H9 (cell line): ENCODE results near the gene SNRNP200. TPM values are rescaled to one million over a fixed set of nuclear protein-coding genes. Genes with fewer than 3 reads are reported as not detected.

Experiments
- DNase-seq: peaks from one replicate; pipeline ENCODE4 v3.0.0-alpha.2; 2017
- H2AFZ ChIP-seq: one replicate; pipeline ENCODE4 v1.6.1; 2013; ENCODE audit warnings: mild to moderate bottlenecking, low read length, control low read depth, moderate library complexity
- H2AK5ac ChIP-seq: 2 replicates; pipeline ENCODE4 v1.6.1; 2013; ENCODE audit warnings: low read length, control low read depth, mixed read lengths; ENCODE audit not compliant: insufficient read length
- H2BK120ac ChIP-seq: one replicate; pipeline ENCODE4 v1.6.1; 2013; ENCODE audit warnings: low read depth, mild to moderate bottlenecking, low read length, control low read depth, inconsistent platforms; ENCODE audit not compliant: poor library complexity, severe bottlenecking
- H2BK12ac ChIP-seq: 2 replicates; pipeline ENCODE4 v1.6.1; 2013; ENCODE audit warnings: low read length, control low read depth, mixed read lengths, low read depth; ENCODE audit not compliant: insufficient read length
- H2BK15ac ChIP-seq: 2 replicates; pipeline ENCODE4 v1.6.1; 2013; ENCODE audit warnings: low read depth, low read length, control low read depth
- H2BK20ac ChIP-seq: one replicate; pipeline ENCODE4 v1.6.1; 2013; ENCODE audit warnings: low read depth, mild to moderate bottlenecking, low read length, control low read depth, inconsistent platforms; ENCODE audit not compliant: poor library complexity, severe bottlenecking
- H2BK5ac ChIP-seq: 2 replicates; pipeline ENCODE4 v1.6.1; 2013; ENCODE audit warnings: low read length, control low read depth, mixed read lengths; ENCODE audit not compliant: insufficient read length
- H3K14ac ChIP-seq: 2 replicates; pipeline ENCODE4 v1.6.1; 2013; ENCODE audit warnings: low read length, control low read depth; ENCODE audit not compliant: insufficient read depth
- H3K18ac ChIP-seq: 2 replicates; pipeline ENCODE4 v1.6.1; 2013; ENCODE audit warnings: low read depth, mild to moderate bottlenecking, mixed read lengths, low read length, control low read depth; ENCODE audit not compliant: insufficient read length
- H3K23ac ChIP-seq: 2 replicates; pipeline ENCODE4 v1.6.1; 2013; ENCODE audit warnings: low read length, control low read depth, mixed read lengths, low read depth; ENCODE audit not compliant: insufficient read length
- H3K23me2 ChIP-seq: 2 replicates; pipeline ENCODE4 v1.6.1; 2013; ENCODE audit warnings: low read depth, mild to moderate bottlenecking, mixed read lengths, low read length, control low read depth; ENCODE audit not compliant: insufficient read length, poor library complexity, severe bottlenecking
- H3K27ac ChIP-seq: 2 replicates; pipeline ENCODE4 v1.5.1; 2013; ENCODE audit warnings: low read length, control low read depth, mixed read lengths, low read depth; ENCODE audit not compliant: insufficient read length
- H3K27me3 ChIP-seq: 2 replicates; pipeline ENCODE4 v1.6.1; 2013; ENCODE audit warnings: low read length, control low read depth, inconsistent platforms; ENCODE audit not compliant: insufficient read depth
- H3K4ac ChIP-seq: 2 replicates; pipeline ENCODE4 v1.6.1; 2013; ENCODE audit warnings: low read depth, mild to moderate bottlenecking, control low read depth, inconsistent platforms, low read length, moderate library complexity
- H3K4me1 ChIP-seq: 2 replicates; pipeline ENCODE4 v1.6.1; 2013; ENCODE audit warnings: low read length, control low read depth, inconsistent platforms; ENCODE audit not compliant: insufficient read depth
- H3K4me2 ChIP-seq: 2 replicates; pipeline ENCODE4 v1.6.1; 2013; ENCODE audit warnings: low read length, control low read depth, mixed read lengths; ENCODE audit not compliant: insufficient read length, insufficient read depth
- H3K56ac ChIP-seq: 2 replicates; pipeline ENCODE4 v1.6.1; 2013; ENCODE audit warnings: low read depth, mild to moderate bottlenecking, mixed read lengths, low read length, control low read depth; ENCODE audit not compliant: insufficient read length
- H3K79me1 ChIP-seq: 2 replicates; pipeline ENCODE4 v1.6.1; 2013; ENCODE audit warnings: low read depth, mild to moderate bottlenecking, moderate library complexity, low read length, control low read depth, inconsistent platforms; ENCODE audit not compliant: insufficient read depth, poor library complexity, severe bottlenecking
- H3K79me2 ChIP-seq: 2 replicates; pipeline ENCODE4 v1.6.1; 2013; ENCODE audit warnings: low read length, control low read depth, inconsistent platforms; ENCODE audit not compliant: insufficient read depth
- H3K9ac ChIP-seq: 2 replicates; pipeline ENCODE4 v1.6.1; 2013; ENCODE audit warnings: low read length, control low read depth, mixed read lengths; ENCODE audit not compliant: insufficient read length; ENCODE audit errors: extremely low read depth
- H3K9me3 ChIP-seq: one replicate; pipeline ENCODE4 v1.6.1; 2013; ENCODE audit warnings: low read depth, low read length, inconsistent platforms; ENCODE audit not compliant: control insufficient read depth
- H3T11ph ChIP-seq: one replicate; pipeline ENCODE4 v1.6.1; 2013; ENCODE audit warnings: mild to moderate bottlenecking, low read length, control low read depth, inconsistent platforms
- H4K20me1 ChIP-seq: one replicate; pipeline ENCODE4 v1.6.1; 2013; ENCODE audit not compliant: control insufficient read depth, insufficient read length, insufficient read depth
- H4K5ac ChIP-seq: 2 replicates; pipeline ENCODE4 v1.6.1; 2013; ENCODE audit warnings: low read depth, mild to moderate bottlenecking, mixed read lengths, low read length, control low read depth; ENCODE audit not compliant: insufficient read length
- H4K8ac ChIP-seq: replicated peaks from 2 replicates; pipeline ENCODE4 v1.6.1; 2013; ENCODE audit warnings: low read length, control low read depth, mixed read lengths, low read depth; ENCODE audit not compliant: insufficient read length
- H4K91ac ChIP-seq: 2 replicates; pipeline ENCODE4 v1.6.1; 2013; ENCODE audit warnings: low read depth, mild to moderate bottlenecking, moderate library complexity, mixed read lengths, low read length, control low read depth; ENCODE audit not compliant: insufficient read length
- H3K27ac Mint-ChIP-seq, 3 experiments: 2 replicates in 2 of 3; 3 replicates in 1 of 3; pipeline ENCODE4 v1.8.0; 2020 to 2021; ENCODE audit warnings: mixed read lengths in 3 of 3, mild to moderate bottlenecking in 1 of 3, moderate library complexity in 1 of 3
- H3K27me3 Mint-ChIP-seq: 2 replicates; pipeline ENCODE4 v1.8.0; 2021; ENCODE audit warnings: low read depth, mild to moderate bottlenecking, moderate library complexity, mixed read lengths
- H3K36me3 Mint-ChIP-seq, 3 experiments: 2 replicates in 2 of 3; 3 replicates in 1 of 3; pipeline ENCODE4 v1.8.0; 2020 to 2021; ENCODE audit warnings: low read depth in 3 of 3, mixed read lengths in 3 of 3; ENCODE audit not compliant: insufficient read depth in 1 of 3
- H3K4me1 Mint-ChIP-seq, 2 experiments: 2 replicates each; pipeline ENCODE4 v1.8.0; 2020; ENCODE audit warnings: mixed read lengths in 2 of 2
- H3K4me3 Mint-ChIP-seq, 2 experiments: 2 replicates in 1 of 2; 3 replicates in 1 of 2; pipeline ENCODE4 v1.8.0; 2020 to 2021; ENCODE audit warnings: mild to moderate bottlenecking in 2 of 2, mixed read lengths in 2 of 2, moderate library complexity in 1 of 2
- H3K9me3 Mint-ChIP-seq, 2 experiments: 2 replicates in 1 of 2; 3 replicates in 1 of 2; pipeline ENCODE4 v1.8.0; 2020; ENCODE audit warnings: mild to moderate bottlenecking in 2 of 2, mixed read lengths in 2 of 2, moderate library complexity in 1 of 2
- CTCF ChIP-seq: fragments of 200-600 bp; sonication (generic); conservative IDR thresholded peaks from 3 replicates; pipeline ENCODE4 v1.8.0; 2021; ENCODE audit warnings: antibody characterized with exemption, mild to moderate bottlenecking
- WGBS: extraction: QIAGEN DNeasy Blood & Tissue Kit; methylation state at CpG from one replicate; pipeline ENCODE4 v1.1.7; 2013; ENCODE audit warnings: missing lambda C conversion rate, low lambda C conversion rate, mixed read lengths; ENCODE audit not compliant: insufficient read length; ENCODE audit errors: extremely low coverage; 5-methylcytosine and 5-hydroxymethylcytosine counted together
- total RNA-seq: library from RNA; stranded (reverse); gene quantifications from 2 replicates; pipeline ENCODE4 v1.2.1, GENCODE V29; 2021

The SNRNP200 gene
- total RNA-seq, 1 experiment from 2014 or later, result 215 TPM

GRCh38 chr2:96264656-96265348 is 40.5 kb downstream of the SNRNP200 start:
- Histone ChIP-seq H3K14ac (no peak overlapping the region; the same call in 1 of the 2 replicates), H3K23me2 (peaks cover 5% of the 10 kb centered on the region), H4K5ac (no peak overlapping the region), H3K18ac (no peak overlapping the region), H2BK5ac (no peak overlapping the region), H2BK12ac (no peak overlapping the region), H4K91ac (no peak overlapping the region), H3K79me1 (peaks cover 5% of the 10 kb centered on the region), H3K79me2 (no peaks in the 10 kb centered on the region; the same call in 1 of the 2 replicates), H2BK20ac (no peak overlapping the region), H3T11ph (no peak overlapping the region), H3K9me3 (no peaks in the 10 kb centered on the region), H3K23ac (no peak overlapping the region), H2AK5ac (no peak overlapping the region), H4K8ac (no peak overlapping the region), H2AFZ (no peak overlapping the region), H2BK15ac (no peak overlapping the region), H3K4ac (no peak overlapping the region), H4K20me1 (no peaks in the 10 kb centered on the region), H3K27me3 (no peaks in the 10 kb centered on the region), H2BK120ac (no peak overlapping the region), H3K27ac (no peak overlapping the region), H3K4me2 (peak overlapping the region; percentile 74), H3K56ac (no peak overlapping the region), H3K9ac (peak overlapping the region; percentile 11), H3K4me1 (no peaks in the 10 kb centered on the region)
- Mint-ChIP-seq H3K27me3 (no peaks in the 10 kb centered on the region), H3K4me1 (peaks cover 26 to 29% of the 10 kb centered on the region in 2 experiments), H3K4me3 (peak overlapping the region; percentile 83 to 99), H3K27ac (no peak overlapping the region), H3K9me3 (no peaks in the 10 kb centered on the region), H3K36me3 (peaks cover 16 to 35% (median 25%) of the 10 kb centered on the region in 3 experiments; a peak in 6 of 7 replicates)
- WGBS, result no CpG with 5 or more reads among the region's 33 CpGs
- no peak for DNase-seq
- TF ChIP-seq CTCF, result peak; percentile 46; the same call in 2 of the 3 replicates
